IMR-90 (cell line): ENCODE data around the gene JADE2. TPM values are rescaled to one million over a fixed set of nuclear protein-coding genes. Genes with fewer than 3 reads are reported as not detected.

ENCODE experiments used
- ATAC-seq: fragments of 200-7000 bp; cut with Tn5 transposase; 2 replicates; pipeline ENCODE4 v1.9.1; 2020; ENCODE audit warnings: low read depth, mild to moderate bottlenecking, moderate library complexity
- BruUV-seq: library from RNA; stranded (reverse); fragments of 400-500 nt; replicated peaks from 2 replicates; lab custom pipeline; 2021; lab: Mats Ljungman, UMichigan
- CTCF ChIA-PET: fragments of 300-600 bp; formaldehyde crosslinking; extraction: SDS; loops from one replicate; lab custom pipeline; 2021; ENCODE audit warnings: antibody characterized with exemption; lab: Yijun Ruan, JAX
- POLR2A ChIA-PET: fragments of 300-600 bp; sonication (Branson Sonifier 250); formaldehyde crosslinking; loops from one replicate; lab custom pipeline; 2022; ENCODE audit warnings: antibody characterized with exemption; ENCODE audit not compliant: unreplicated experiment; lab: Charles Lee
- DNase-seq: peaks from one replicate; pipeline ENCODE4 v3.0.0; 2013
- H2AFZ ChIP-seq: replicated peaks from 2 replicates; pipeline ENCODE3; 2013; ENCODE audit warnings: low read length, mild to moderate bottlenecking; ENCODE audit not compliant: poor library complexity
- H2AK5ac ChIP-seq: 2 replicates; pipeline ENCODE4 v1.6.1; 2013; ENCODE audit warnings: low read depth, low read length, inconsistent platforms
- H2AK9ac ChIP-seq: replicated peaks from 2 replicates; pipeline ENCODE3; 2013; ENCODE audit warnings: mild to moderate bottlenecking, low read depth, low read length, moderate library complexity; ENCODE audit not compliant: poor library complexity
- H2BK120ac ChIP-seq: 2 replicates; pipeline ENCODE4 v1.6.1; 2013; ENCODE audit warnings: low read depth, low read length, inconsistent platforms
- H2BK15ac ChIP-seq: 3 replicates; pipeline ENCODE4 v1.6.1; 2013; ENCODE audit warnings: low read depth, low read length, inconsistent platforms
- H2BK20ac ChIP-seq: 2 replicates; pipeline ENCODE4 v1.6.1; 2013; ENCODE audit warnings: low read depth, mild to moderate bottlenecking, inconsistent platforms, low read length, moderate library complexity
- H2BK5ac ChIP-seq: 2 replicates; pipeline ENCODE4 v1.6.1; 2013; ENCODE audit warnings: mild to moderate bottlenecking, low read depth, low read length, inconsistent platforms; ENCODE audit not compliant: poor library complexity, severe bottlenecking
- H3K14ac ChIP-seq: replicated peaks from 2 replicates; pipeline ENCODE4 v1.6.1; 2013; ENCODE audit warnings: low read depth, low read length, inconsistent platforms
- H3K18ac ChIP-seq: 2 replicates; pipeline ENCODE4 v1.6.1; 2013; ENCODE audit warnings: low read depth, low read length, control low read depth
- H3K23ac ChIP-seq: 2 replicates; pipeline ENCODE4 v1.6.1; 2013; ENCODE audit warnings: low read depth, low read length, inconsistent platforms
- H3K27ac ChIP-seq: 2 replicates; pipeline ENCODE4 v1.5.1; 2013; ENCODE audit warnings: mild to moderate bottlenecking, control low read depth, low read length; ENCODE audit not compliant: insufficient read depth
- H3K27me3 ChIP-seq: 2 replicates; pipeline ENCODE4 v1.6.1; 2013; ENCODE audit warnings: low read length; ENCODE audit not compliant: control insufficient read depth, insufficient read depth
- H3K36me3 ChIP-seq: 2 replicates; pipeline ENCODE4 v1.6.1; 2013; ENCODE audit warnings: low read length, mixed read lengths; ENCODE audit not compliant: control insufficient read depth, insufficient read depth
- H3K4ac ChIP-seq: 2 replicates; pipeline ENCODE4 v1.6.1; 2013; ENCODE audit warnings: low read depth, low read length, inconsistent platforms
- H3K4me1 ChIP-seq: 2 replicates; pipeline ENCODE4 v1.6.1; 2013; ENCODE audit warnings: low read length, mixed read lengths; ENCODE audit not compliant: control insufficient read depth, insufficient read depth
- H3K4me2 ChIP-seq: 2 replicates; pipeline ENCODE4 v1.6.1; 2013; ENCODE audit warnings: low read depth, mild to moderate bottlenecking, control low read depth, low read length, moderate library complexity
- H3K4me3 ChIP-seq: 2 replicates; pipeline ENCODE4 v1.5.1; 2013; ENCODE audit warnings: low read depth, mild to moderate bottlenecking, control low read depth, low read length, moderate library complexity; ENCODE audit not compliant: insufficient read depth
- H3K56ac ChIP-seq: 2 replicates; pipeline ENCODE4 v1.6.1; 2013; ENCODE audit warnings: low read length, inconsistent platforms; ENCODE audit not compliant: insufficient read depth; ENCODE audit errors: extremely low read depth
- H3K79me1 ChIP-seq, 2 experiments: 2 replicates each; pipeline ENCODE4 v1.6.1; 2013; ENCODE audit warnings: low read length in 2 of 2, inconsistent platforms in 1 of 2, low read depth in 1 of 2
- H3K9ac ChIP-seq: 2 replicates; pipeline ENCODE4 v1.6.1; 2013; ENCODE audit warnings: low read depth, low read length, control low read depth
- H3K9me1 ChIP-seq: 2 replicates; pipeline ENCODE4 v1.6.1; 2013; ENCODE audit warnings: low read length, inconsistent platforms; ENCODE audit not compliant: insufficient read depth
- H3K9me3 ChIP-seq: 2 replicates; pipeline ENCODE4 v1.6.1; 2013; ENCODE audit warnings: low read length; ENCODE audit not compliant: control insufficient read depth, insufficient read depth
- H4K20me1 ChIP-seq: 2 replicates; pipeline ENCODE4 v1.6.1; 2013; ENCODE audit warnings: low read length, inconsistent platforms; ENCODE audit not compliant: insufficient read depth
- H4K5ac ChIP-seq: 2 replicates; pipeline ENCODE4 v1.6.1; 2013; ENCODE audit warnings: mild to moderate bottlenecking, low read depth, low read length, control low read depth
- H4K8ac ChIP-seq, 2 experiments: 2 replicates each; pipeline ENCODE4 v1.6.1; 2013; ENCODE audit warnings: low read depth in 2 of 2, low read length in 2 of 2, control low read depth in 1 of 2, inconsistent platforms in 1 of 2
- H4K91ac ChIP-seq: 2 replicates; pipeline ENCODE4 v1.6.1; 2013; ENCODE audit warnings: low read depth, low read length, inconsistent platforms; ENCODE audit not compliant: insufficient read depth
- BHLHE40 ChIP-seq: fragments of 150-350 bp; IDR thresholded peaks from 2 replicates; pipeline ENCODE4 v1.6.1; 2016; ENCODE audit warnings: mild to moderate bottlenecking, low read depth, low read length
- CEBPB ChIP-seq: IDR thresholded peaks from 2 replicates; pipeline ENCODE4 v1.6.1; 2012; ENCODE audit warnings: low read depth, low read length, improper control_type of control experiment
- CHD1 ChIP-seq: IDR thresholded peaks from 2 replicates; pipeline ENCODE4 v1.6.1; 2012; ENCODE audit warnings: low read depth, low read length, improper control_type of control experiment
- FOS ChIP-seq: fragments of 150-350 bp; IDR thresholded peaks from 2 replicates; pipeline ENCODE4 v1.6.1; 2016; ENCODE audit warnings: low read depth, low read length
- MAFK ChIP-seq: IDR thresholded peaks from 2 replicates; pipeline ENCODE4 v1.6.1; 2012; ENCODE audit warnings: low read depth, low read length, improper control_type of control experiment
- MAZ ChIP-seq: IDR thresholded peaks from 2 replicates; pipeline ENCODE4 v1.6.1; 2012; ENCODE audit warnings: low read depth, mild to moderate bottlenecking, low read length, improper control_type of control experiment, moderate library complexity, borderline replicate concordance
- MXI1 ChIP-seq: IDR thresholded peaks from 2 replicates; pipeline ENCODE4 v1.6.1; 2012; ENCODE audit warnings: low read depth, mild to moderate bottlenecking, low read length, moderate library complexity, borderline replicate concordance
- NFE2L2 ChIP-seq: fragments of 150-350 bp; IDR thresholded peaks from 2 replicates; pipeline ENCODE4 v1.6.1; 2016; ENCODE audit warnings: low read depth, mild to moderate bottlenecking, low read length
- POLR2A ChIP-seq: IDR thresholded peaks from 2 replicates; pipeline ENCODE4 v1.6.1; 2012; ENCODE audit warnings: mild to moderate bottlenecking, low read depth, low read length
- RAD21 ChIP-seq: IDR thresholded peaks from 2 replicates; pipeline ENCODE4 v1.6.1; 2012; ENCODE audit warnings: low read length, improper control_type of control experiment
- RCOR1 ChIP-seq: IDR thresholded peaks from 2 replicates; pipeline ENCODE4 v1.6.1; 2012; ENCODE audit warnings: mild to moderate bottlenecking, low read length, improper control_type of control experiment; ENCODE audit not compliant: insufficient replicate concordance
- RFX5 ChIP-seq: IDR thresholded peaks from 2 replicates; pipeline ENCODE4 v1.8.0; 2012; ENCODE audit warnings: low read depth, mild to moderate bottlenecking, low read length, moderate library complexity
- SMC3 ChIP-seq: fragments of 150-350 bp; IDR thresholded peaks from 2 replicates; pipeline ENCODE4 v1.6.1; 2016; ENCODE audit warnings: low read depth, mild to moderate bottlenecking, antibody characterized with exemption, low read length, moderate library complexity
- dilution Hi-C: fragments of 300-500 bp; cut with HindIII; formaldehyde crosslinking; loops from one replicate; pipeline ENCODE4 v1.14.3; 2018; ENCODE audit warnings: low sequenced_read_pairs; ENCODE audit not compliant: unreplicated experiment
- in situ Hi-C: fragments of 300-500 bp; cut with MboI; formaldehyde crosslinking; loops from 3 replicates; pipeline ENCODE4 v1.14.3; 2019; ENCODE audit warnings: low sequenced_read_pairs, inconsistent platforms, mixed read lengths
- intact Hi-C: fragments of 100-400 bp; cut with micrococcal nuclease; formaldehyde crosslinking; loops from 2 replicates; pipeline ENCODE4 v1.10.0; 2022
- polyA plus RNA-seq, 3 experiments: library from polyadenylated mRNA; depleted of rRNA; stranded (reverse); fragments of >200 nt; gene quantifications; 2 replicates each; pipeline ENCODE4 v1.2.3, GENCODE V29; 2012; ENCODE audit warnings: low replicate concordance in 1 of 3
- total RNA-seq: library from RNA; depleted of rRNA; stranded (reverse); fragments of >200 nt; gene quantifications from 2 replicates; pipeline ENCODE4 v1.2.3, GENCODE V29; 2012
- TF ChIP-seq, protein P1 (sequence below): conservative IDR thresholded peaks from 2 replicates; pipeline ENCODE4 v1.5.1; 2012; ENCODE audit warnings: mild to moderate bottlenecking, low read depth, low read length, improper control_type of control experiment
- TF ChIP-seq, protein P2 (sequence below): fragments of 150-350 bp; IDR thresholded peaks from 2 replicates; pipeline ENCODE4 v1.6.1; 2017; ENCODE audit warnings: mild to moderate bottlenecking, antibody characterized with exemption, low read length, low read depth
- TF ChIP-seq, protein P3 (sequence below): fragments of 150-350 bp; IDR thresholded peaks from 2 replicates; pipeline ENCODE4 v1.6.1; 2016; ENCODE audit warnings: low read depth, mild to moderate bottlenecking, low read length, moderate library complexity, borderline replicate concordance

The JADE2 gene
- total and polyA plus RNA-seq, 2 of the 4 experiments (the other 2 are of a cell fraction): 13.3 to 14.9 TPM

DNA sequence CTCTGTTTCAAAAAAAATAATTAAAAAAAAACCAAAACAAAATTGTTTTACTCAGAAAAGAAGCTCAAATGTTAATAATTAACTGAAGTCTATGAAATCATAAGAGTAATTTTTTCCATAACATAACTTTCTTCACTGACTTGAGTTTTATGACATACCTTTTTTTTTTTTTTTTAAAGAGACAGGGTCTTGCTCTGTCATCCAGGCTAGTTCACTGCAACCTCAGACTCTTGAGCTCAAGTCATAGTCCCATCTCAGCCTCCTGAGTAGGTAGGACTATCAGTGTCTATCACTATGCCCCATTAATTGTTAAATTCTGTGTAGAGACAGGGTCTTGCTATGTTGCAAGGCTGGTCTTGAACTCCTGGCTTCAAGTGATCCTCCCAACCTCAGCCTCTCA is 85.3 kb downstream of the JADE2 start:
- ChIA-PET CTCF (interaction anchor here (0.7 to 1.1 kb wide), 2 partner anchors 23 to 33 kb away, joined by 3 to 4 read pairs; no protein-coding TSS in a partner anchor), POLR2A (no interaction called here)
- no peak overlapping the region for H3K18ac ChIP-seq
- H4K91ac ChIP-seq: no peak overlapping the region
- H2AFZ ChIP-seq: no peak overlapping the region
- dilution Hi-C loops (no loop called here), in situ Hi-C loops (no loop called here), intact Hi-C loops (no loop called here)
- no peaks in the 10 kb centered on the region for H3K27me3 ChIP-seq
- H3K4me1 ChIP-seq: peaks cover 2% of the 10 kb centered on the region; the same call in 1 of the 2 replicates
- H4K5ac ChIP-seq: no peak overlapping the region
- no peak overlapping the region for H2AK5ac ChIP-seq
- H3K79me1 ChIP-seq: no peaks in the 10 kb centered on the region
- H2AK9ac ChIP-seq: no peak overlapping the region
- H3K23ac ChIP-seq: no peak overlapping the region
- H3K56ac ChIP-seq: no peak overlapping the region
- H3K9me1 ChIP-seq: no peaks in the 10 kb centered on the region
- H4K8ac ChIP-seq: no peak overlapping the region
- H3K4ac ChIP-seq: no peak overlapping the region
- H2BK120ac ChIP-seq: no peak overlapping the region
- no peak overlapping the region for H2BK15ac ChIP-seq
- no peak overlapping the region for H2BK20ac ChIP-seq
- DNase-seq (no peak), ATAC-seq (no peak)
- H3K4me2 ChIP-seq: no peak overlapping the region
- no peaks in the 10 kb centered on the region for H3K9me3 ChIP-seq
- H3K27ac ChIP-seq: no peak overlapping the region
- H3K36me3 ChIP-seq: peaks cover 38% of the 10 kb centered on the region
- no peak overlapping the region for H2BK5ac ChIP-seq
- TF ChIP-seq POLR2A: no peak
- TF ChIP-seq BHLHE40: no peak
- no peak for TF ChIP-seq RFX5
- TF ChIP-seq, protein P1, sequence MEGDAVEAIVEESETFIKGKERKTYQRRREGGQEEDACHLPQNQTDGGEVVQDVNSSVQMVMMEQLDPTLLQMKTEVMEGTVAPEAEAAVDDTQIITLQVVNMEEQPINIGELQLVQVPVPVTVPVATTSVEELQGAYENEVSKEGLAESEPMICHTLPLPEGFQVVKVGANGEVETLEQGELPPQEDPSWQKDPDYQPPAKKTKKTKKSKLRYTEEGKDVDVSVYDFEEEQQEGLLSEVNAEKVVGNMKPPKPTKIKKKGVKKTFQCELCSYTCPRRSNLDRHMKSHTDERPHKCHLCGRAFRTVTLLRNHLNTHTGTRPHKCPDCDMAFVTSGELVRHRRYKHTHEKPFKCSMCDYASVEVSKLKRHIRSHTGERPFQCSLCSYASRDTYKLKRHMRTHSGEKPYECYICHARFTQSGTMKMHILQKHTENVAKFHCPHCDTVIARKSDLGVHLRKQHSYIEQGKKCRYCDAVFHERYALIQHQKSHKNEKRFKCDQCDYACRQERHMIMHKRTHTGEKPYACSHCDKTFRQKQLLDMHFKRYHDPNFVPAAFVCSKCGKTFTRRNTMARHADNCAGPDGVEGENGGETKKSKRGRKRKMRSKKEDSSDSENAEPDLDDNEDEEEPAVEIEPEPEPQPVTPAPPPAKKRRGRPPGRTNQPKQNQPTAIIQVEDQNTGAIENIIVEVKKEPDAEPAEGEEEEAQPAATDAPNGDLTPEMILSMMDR: no peak
- TF ChIP-seq, protein P2, sequence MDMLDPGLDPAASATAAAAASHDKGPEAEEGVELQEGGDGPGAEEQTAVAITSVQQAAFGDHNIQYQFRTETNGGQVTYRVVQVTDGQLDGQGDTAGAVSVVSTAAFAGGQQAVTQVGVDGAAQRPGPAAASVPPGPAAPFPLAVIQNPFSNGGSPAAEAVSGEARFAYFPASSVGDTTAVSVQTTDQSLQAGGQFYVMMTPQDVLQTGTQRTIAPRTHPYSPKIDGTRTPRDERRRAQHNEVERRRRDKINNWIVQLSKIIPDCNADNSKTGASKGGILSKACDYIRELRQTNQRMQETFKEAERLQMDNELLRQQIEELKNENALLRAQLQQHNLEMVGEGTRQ: no peak
- TF ChIP-seq, protein P3, sequence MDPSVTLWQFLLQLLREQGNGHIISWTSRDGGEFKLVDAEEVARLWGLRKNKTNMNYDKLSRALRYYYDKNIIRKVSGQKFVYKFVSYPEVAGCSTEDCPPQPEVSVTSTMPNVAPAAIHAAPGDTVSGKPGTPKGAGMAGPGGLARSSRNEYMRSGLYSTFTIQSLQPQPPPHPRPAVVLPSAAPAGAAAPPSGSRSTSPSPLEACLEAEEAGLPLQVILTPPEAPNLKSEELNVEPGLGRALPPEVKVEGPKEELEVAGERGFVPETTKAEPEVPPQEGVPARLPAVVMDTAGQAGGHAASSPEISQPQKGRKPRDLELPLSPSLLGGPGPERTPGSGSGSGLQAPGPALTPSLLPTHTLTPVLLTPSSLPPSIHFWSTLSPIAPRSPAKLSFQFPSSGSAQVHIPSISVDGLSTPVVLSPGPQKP: no peak
- no peak for TF ChIP-seq MXI1
- TF ChIP-seq MAFK: no peak
- no peak for TF ChIP-seq CEBPB
- TF ChIP-seq SMC3: no peak
- TF ChIP-seq CHD1: no peak
- TF ChIP-seq FOS: no peak
- no peak for TF ChIP-seq RAD21
- no peak for TF ChIP-seq MAZ
- no peak for TF ChIP-seq NFE2L2
- TF ChIP-seq RCOR1: no peak
- no TSS peak for BruUV-seq
- no peak overlapping the region for H3K4me3 ChIP-seq
- no peaks in the 10 kb centered on the region for H4K20me1 ChIP-seq
- no peak overlapping the region for H3K14ac ChIP-seq
- no peak overlapping the region for H3K9ac ChIP-seq
